ENCODE results near the gene ABCC2. TPM values are rescaled to one million over a fixed set of nuclear protein-coding genes. Genes with fewer than 3 reads are reported as not detected.
"Not testable (repeated sequence)": the region's sequence is repeated elsewhere in the genome, so short reads cannot be mapped to it uniquely, and the experiment has no call there.

ABCC2 gene
- polyA plus RNA-seq, 1 donor = 15.2 TPM

DNA sequence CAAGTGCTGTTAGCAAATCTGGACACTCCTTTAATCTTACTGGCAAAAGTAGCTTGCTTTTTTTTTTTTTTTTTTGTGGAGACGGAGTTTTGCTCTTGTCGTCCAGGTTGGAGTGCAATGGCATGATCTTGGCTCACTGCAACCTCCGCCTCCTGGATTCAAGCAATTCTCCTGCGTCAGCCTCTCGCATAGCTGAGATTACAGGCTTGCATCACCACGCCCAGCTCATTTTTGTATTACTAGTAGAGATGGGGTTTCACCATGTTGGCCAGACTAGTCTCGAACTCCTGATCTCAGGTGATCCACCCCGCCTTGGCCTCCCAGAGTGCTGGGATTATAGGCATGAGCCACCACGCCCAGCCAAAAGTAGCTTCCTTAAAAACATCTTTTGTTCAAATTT, 112.6 kb downstream of the ABCC2 start:
- DNase-seq = not testable (repeated sequence)

DNA sequence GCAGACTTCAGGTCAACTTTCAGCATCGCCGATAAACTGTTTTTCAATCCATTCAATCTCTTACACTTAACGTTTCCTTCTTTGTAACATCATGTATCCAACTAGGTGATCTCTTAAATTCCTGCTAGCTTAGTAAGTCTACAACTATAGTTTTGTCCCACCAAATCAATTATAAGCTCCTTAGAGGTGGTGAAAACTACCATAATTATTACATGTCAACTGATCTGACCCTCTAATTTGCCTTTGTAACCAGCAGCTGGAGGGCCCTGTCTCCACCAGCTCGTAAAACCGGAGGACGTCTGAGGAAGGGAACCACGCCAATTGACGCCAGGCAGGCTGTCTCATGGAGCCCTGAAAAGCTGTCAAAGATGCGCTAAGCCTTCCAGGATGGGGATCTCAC, 113.4 kb downstream of the ABCC2 start:
- DNase-seq = no peak

Other genes with a start within 250 kb of the ABCC2 start
- gene NKX2-3, start 249.7 kb upstream of the ABCC2 start, polyA plus RNA-seq (ENCODE audit: insufficient read length) = not detected
- 45.7 TPM for gene SLC25A28, start 162.2 kb upstream of the ABCC2 start, polyA plus RNA-seq (ENCODE audit: insufficient read length)
- 22.6 TPM for gene ENTPD7, start 123.1 kb upstream of the ABCC2 start, polyA plus RNA-seq (ENCODE audit: insufficient read length)
- gene COX15, start 50.5 kb upstream of the ABCC2 start, polyA plus RNA-seq (ENCODE audit: insufficient read length) = 73.8 TPM
- gene CUTC, start 50.4 kb upstream of the ABCC2 start, polyA plus RNA-seq (ENCODE audit: insufficient read length) = 27.5 TPM
- 39.0 TPM for gene DNMBP, start 227.3 kb downstream of the ABCC2 start, polyA plus RNA-seq (ENCODE audit: insufficient read length)